Adrenal gland (tissue), 5 donors: ENCODE results near the gene PYY.
A peak's percentile ranks its signal among the peaks of the same experiment; 100 is the strongest.

Experiments used
- POLR2A ChIP-seq, 2 donors: fragments of 450-650 bp; IDR thresholded peaks; one replicate each; pipeline ENCODE4 v1.6.1; 2017; ENCODE audit warnings: antibody characterized with exemption in 2 of 2, mild to moderate bottlenecking in 2 of 2, moderate library complexity in 1 of 2
- TF ChIP-seq, protein P1 (sequence below), 6 experiments: fragments of 450-650 bp in 4 of 6; fragments of 200-600 bp in 2 of 6; sonication (generic) in 1 of 6; IDR thresholded peaks; 1 replicate in 5 of 6; 2 replicates in 1 of 6; pipeline versions ENCODE4 v1.5.1 to v1.8.0; 2016 to 2021; ENCODE audit warnings: antibody characterized with exemption in 6 of 6, mild to moderate bottlenecking in 2 of 6, moderate library complexity in 1 of 6
- donor health status: DM: no; HTN: no; CAD: no.

DNA sequence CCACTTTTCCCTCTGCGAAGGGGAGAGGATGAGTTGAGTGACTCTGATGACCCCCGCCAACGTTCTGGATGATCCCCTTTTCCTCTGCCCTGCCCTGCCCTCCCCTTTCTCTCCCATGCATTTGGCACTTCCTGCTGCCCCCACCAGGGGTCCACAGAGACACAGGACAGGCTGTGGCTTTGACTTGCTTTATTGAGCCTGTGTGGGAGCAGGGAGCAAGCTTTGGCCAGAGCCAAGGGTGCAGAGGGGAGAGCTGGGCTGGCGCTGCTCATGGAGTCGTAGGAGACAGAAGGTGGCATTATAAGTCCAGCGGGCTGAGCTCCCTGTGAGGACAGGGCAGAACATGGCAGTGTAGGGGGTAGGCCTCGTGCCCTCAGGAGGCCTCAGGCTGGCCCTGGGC is 13.1 kb downstream of the PYY start:
- TF ChIP-seq, protein P1, sequence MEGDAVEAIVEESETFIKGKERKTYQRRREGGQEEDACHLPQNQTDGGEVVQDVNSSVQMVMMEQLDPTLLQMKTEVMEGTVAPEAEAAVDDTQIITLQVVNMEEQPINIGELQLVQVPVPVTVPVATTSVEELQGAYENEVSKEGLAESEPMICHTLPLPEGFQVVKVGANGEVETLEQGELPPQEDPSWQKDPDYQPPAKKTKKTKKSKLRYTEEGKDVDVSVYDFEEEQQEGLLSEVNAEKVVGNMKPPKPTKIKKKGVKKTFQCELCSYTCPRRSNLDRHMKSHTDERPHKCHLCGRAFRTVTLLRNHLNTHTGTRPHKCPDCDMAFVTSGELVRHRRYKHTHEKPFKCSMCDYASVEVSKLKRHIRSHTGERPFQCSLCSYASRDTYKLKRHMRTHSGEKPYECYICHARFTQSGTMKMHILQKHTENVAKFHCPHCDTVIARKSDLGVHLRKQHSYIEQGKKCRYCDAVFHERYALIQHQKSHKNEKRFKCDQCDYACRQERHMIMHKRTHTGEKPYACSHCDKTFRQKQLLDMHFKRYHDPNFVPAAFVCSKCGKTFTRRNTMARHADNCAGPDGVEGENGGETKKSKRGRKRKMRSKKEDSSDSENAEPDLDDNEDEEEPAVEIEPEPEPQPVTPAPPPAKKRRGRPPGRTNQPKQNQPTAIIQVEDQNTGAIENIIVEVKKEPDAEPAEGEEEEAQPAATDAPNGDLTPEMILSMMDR (IDR thresholded peaks at IDR 0.05): peak in 4 of 6 experiments; percentile 7 to 25 (median 15)
- TF ChIP-seq POLR2A (IDR thresholded peaks at IDR 0.05): no peak
